ENCODE results near the gene SKA1. TPM values are rescaled to one million over a fixed set of nuclear protein-coding genes. Genes with fewer than 3 reads are reported as not detected.

Gene SKA1
- total and polyA plus RNA-seq, 2 of the 13 experiments (the other 11 are each of a cell fraction or from before 2014, with no cell fraction given) = 5.3 to 21.3 TPM

- Histone ChIP-seq H3K27me3 (ENCODE audit: control insufficient read depth in 1 of 2, insufficient read depth in 2 of 2, low read length in 2 of 2) (no peaks in the 10 kb centered on the region; a peak in 1 of 5 replicates), H3K36me3 (replicated peaks in 1 of 2; ENCODE audit: control insufficient read depth in 1 of 2, insufficient read depth in 2 of 2, low read length in 2 of 2) (no peaks in the 10 kb centered on the region), H3K4me3 (replicated peaks in 1 of 3; ENCODE audit: insufficient read depth in 1 of 3, low read depth in 2 of 3, low read length in 3 of 3) (peak overlapping the region; percentile 62 to 86 (median 72)), H3K4me2 (ENCODE audit: low read depth, low read length) (peak overlapping the region; percentile 83), H3K27ac (ENCODE audit: extremely low read length, insufficient read depth, low read length) (peak overlapping the region; percentile 82), H3K9ac (ENCODE audit: insufficient read depth, low read depth, low read length) (peak overlapping the region; percentile 76; the same call in 1 of the 2 replicates), H3K79me2 (ENCODE audit: insufficient read depth, low read length) (peaks cover 10% of the 10 kb centered on the region), H4K20me1 (ENCODE audit: insufficient read depth, low read length) (no peaks in the 10 kb centered on the region), H3K9me3 (ENCODE audit: low read length) (peaks cover 19% of the 10 kb centered on the region), H2AFZ (ENCODE audit: low read length) (peak overlapping the region; percentile 81), H3K4me1 (ENCODE audit: insufficient read depth, low read length) (peaks cover 25% of the 10 kb centered on the region)
- whole genome bisulfite sequencing (ENCODE audit: low lambda C conversion rate) = 53% methylated on average over 7 of the region's 7 CpGs
- TF ChIP-seq AKAP8 (CRISPR knock-in tag; IDR thresholded peaks at IDR 0.05) = no peak
- TF ChIP-seq, protein P1, sequence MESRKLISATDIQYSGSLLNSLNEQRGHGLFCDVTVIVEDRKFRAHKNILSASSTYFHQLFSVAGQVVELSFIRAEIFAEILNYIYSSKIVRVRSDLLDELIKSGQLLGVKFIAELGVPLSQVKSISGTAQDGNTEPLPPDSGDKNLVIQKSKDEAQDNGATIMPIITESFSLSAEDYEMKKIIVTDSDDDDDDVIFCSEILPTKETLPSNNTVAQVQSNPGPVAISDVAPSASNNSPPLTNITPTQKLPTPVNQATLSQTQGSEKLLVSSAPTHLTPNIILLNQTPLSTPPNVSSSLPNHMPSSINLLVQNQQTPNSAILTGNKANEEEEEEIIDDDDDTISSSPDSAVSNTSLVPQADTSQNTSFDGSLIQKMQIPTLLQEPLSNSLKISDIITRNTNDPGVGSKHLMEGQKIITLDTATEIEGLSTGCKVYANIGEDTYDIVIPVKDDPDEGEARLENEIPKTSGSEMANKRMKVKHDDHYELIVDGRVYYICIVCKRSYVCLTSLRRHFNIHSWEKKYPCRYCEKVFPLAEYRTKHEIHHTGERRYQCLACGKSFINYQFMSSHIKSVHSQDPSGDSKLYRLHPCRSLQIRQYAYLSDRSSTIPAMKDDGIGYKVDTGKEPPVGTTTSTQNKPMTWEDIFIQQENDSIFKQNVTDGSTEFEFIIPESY (CRISPR knock-in tag; IDR thresholded peaks at IDR 0.05) = 0 out of 2 replicates have a peak, but pooled peaks have one; percentile 23
- ATAC-seq (0 out of 3 replicates have a peak, but pooled peaks have one; percentile 13), FAIRE-seq (no peak), DNase-seq (ENCODE audit: low spot score) (no peak)
- intact Hi-C loops (cut with micrococcal nuclease; ENCODE audit: unreplicated experiment) (loop anchor here (2.0 to 5.0 kb wide), 2 partner anchors 31 to 86 kb away; partner anchors contain the start of gene CXXC1), in situ Hi-C loops (cut with HindIII; ENCODE audit: extremely low pct_ligation_motif_present, low pct_unique_long_range_greater_than_20kb) (no loop called here)
- ChIA-PET CTCF (ENCODE audit: low intra/inter-chr PET ratio, low total read pairs) (no interaction called here), POLR2A (interaction anchor here (1.0 to 2.3 kb wide), 5 partner anchors 17 to 92 kb away, joined by 3 to 10 read pairs (median 7); partner anchors contain the start of gene MBD1)
- no TSS peak for BruUV-seq (replicated peaks)
Measured at GRCh38 chr18:50373561-50374219, 1.2 kb upstream of the SKA1 start.

DNA sequence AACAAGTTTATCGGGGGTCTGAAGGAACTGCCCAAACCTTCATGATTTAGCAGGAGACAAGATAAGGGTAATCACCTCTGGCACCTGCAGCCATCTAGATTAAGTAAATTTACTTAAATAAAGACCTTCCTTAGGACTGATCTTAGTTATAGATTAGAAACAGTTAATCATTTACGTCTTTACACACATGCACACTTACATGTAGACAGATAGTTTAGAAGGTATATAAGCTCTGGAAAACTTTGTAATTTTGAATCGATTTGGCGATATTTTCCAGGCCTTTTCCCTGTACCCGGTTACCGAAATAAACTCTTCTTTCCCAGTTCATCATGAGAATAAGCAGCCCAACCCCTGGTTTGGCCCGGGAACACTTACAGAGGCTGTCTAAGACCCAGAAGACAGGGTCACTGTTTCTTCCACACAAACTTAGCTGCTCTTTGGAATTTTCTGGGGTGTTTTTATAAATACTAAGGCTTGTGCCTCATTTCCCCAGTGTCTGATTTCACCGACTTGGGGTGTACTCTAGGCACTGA is 560 bp upstream of the SKA1 start:
- BruUV-seq (replicated peaks) = TSS peak; percentile 96
- peaks cover 10% of the 10 kb centered on the region for H3K79me2 ChIP-seq (ENCODE audit: insufficient read depth, low read length)
- peak overlapping the region; percentile 8 for H2AFZ ChIP-seq (ENCODE audit: low read length)
- 3% methylated on average over 8 of the region's 8 CpGs for WGBS (ENCODE audit: low lambda C conversion rate)
- peaks cover 16% of the 10 kb centered on the region for H3K9me3 ChIP-seq (ENCODE audit: low read length)
- ChIA-PET POLR2A (interaction anchor here (0.7 to 2.3 kb wide), 7 partner anchors 10 to 93 kb away, joined by 3 to 10 read pairs (median 3); partner anchors contain the start of gene MBD1), CTCF (ENCODE audit: low intra/inter-chr PET ratio, low total read pairs) (no interaction called here)
- H3K27ac ChIP-seq (ENCODE audit: extremely low read length, insufficient read depth, low read length) = peak overlapping the region; percentile 82
- no peaks in the 10 kb centered on the region for H3K36me3 ChIP-seq (replicated peaks in 1 of 2; ENCODE audit: control insufficient read depth in 1 of 2, insufficient read depth in 2 of 2, low read length in 2 of 2)
- H3K4me2 ChIP-seq (ENCODE audit: low read depth, low read length) = peak overlapping the region; percentile 83
- H3K4me3 ChIP-seq (replicated peaks in 1 of 3; ENCODE audit: insufficient read depth in 1 of 3, low read depth in 2 of 3, low read length in 3 of 3) = peak overlapping the region; percentile 62 to 86 (median 72)
- no peak for DNase-seq (ENCODE audit: low spot score)
- ATAC-seq = peak; percentile 52
- no peaks in the 10 kb centered on the region; a peak in 1 of 5 replicates for H3K27me3 ChIP-seq (ENCODE audit: control insufficient read depth in 1 of 2, insufficient read depth in 2 of 2, low read length in 2 of 2)
- FAIRE-seq = no peak
- H3K4me1 ChIP-seq (ENCODE audit: insufficient read depth, low read length) = peaks cover 25% of the 10 kb centered on the region
- H4K20me1 ChIP-seq (ENCODE audit: insufficient read depth, low read length) = no peaks in the 10 kb centered on the region
- in situ Hi-C loops (cut with HindIII; ENCODE audit: extremely low pct_ligation_motif_present, low pct_unique_long_range_greater_than_20kb) (no loop called here), intact Hi-C loops (cut with micrococcal nuclease; ENCODE audit: unreplicated experiment) (loop anchor here (2.0 to 5.0 kb wide), 2 partner anchors 31 to 87 kb away; partner anchors contain the start of gene CXXC1)
- H3K9ac ChIP-seq (ENCODE audit: insufficient read depth, low read depth, low read length) = peak overlapping the region; percentile 76
- TF ChIP-seq, protein P2, sequence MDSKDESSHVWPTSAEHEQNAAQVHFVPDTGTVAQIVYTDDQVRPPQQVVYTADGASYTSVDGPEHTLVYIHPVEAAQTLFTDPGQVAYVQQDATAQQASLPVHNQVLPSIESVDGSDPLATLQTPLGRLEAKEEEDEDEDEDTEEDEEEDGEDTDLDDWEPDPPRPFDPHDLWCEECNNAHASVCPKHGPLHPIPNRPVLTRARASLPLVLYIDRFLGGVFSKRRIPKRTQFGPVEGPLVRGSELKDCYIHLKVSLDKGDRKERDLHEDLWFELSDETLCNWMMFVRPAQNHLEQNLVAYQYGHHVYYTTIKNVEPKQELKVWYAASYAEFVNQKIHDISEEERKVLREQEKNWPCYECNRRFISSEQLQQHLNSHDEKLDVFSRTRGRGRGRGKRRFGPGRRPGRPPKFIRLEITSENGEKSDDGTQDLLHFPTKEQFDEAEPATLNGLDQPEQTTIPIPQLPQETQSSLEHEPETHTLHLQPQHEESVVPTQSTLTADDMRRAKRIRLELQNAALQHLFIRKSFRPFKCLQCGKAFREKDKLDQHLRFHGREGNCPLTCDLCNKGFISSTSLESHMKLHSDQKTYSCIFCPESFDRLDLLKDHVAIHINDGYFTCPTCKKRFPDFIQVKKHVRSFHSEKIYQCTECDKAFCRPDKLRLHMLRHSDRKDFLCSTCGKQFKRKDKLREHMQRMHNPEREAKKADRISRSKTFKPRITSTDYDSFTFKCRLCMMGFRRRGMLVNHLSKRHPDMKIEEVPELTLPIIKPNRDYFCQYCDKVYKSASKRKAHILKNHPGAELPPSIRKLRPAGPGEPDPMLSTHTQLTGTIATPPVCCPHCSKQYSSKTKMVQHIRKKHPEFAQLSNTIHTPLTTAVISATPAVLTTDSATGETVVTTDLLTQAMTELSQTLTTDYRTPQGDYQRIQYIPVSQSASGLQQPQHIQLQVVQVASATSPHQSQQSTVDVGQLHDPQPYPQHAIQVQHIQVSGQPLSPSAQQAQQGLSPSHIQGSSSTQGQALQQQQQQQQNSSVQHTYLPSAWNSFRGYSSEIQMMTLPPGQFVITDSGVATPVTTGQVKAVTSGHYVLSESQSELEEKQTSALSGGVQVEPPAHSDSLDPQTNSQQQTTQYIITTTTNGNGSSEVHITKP (CRISPR knock-in tag; IDR thresholded peaks at IDR 0.05; ENCODE audit: low read depth) = no peak
- TF ChIP-seq ATF1 (CRISPR knock-in tag; IDR thresholded peaks at IDR 0.05) = 0 out of 2 replicates have a peak, but pooled peaks have one; percentile 30
